Measurements from ENCODE around the gene PRXL2A. TPM values are rescaled to one million over a fixed set of nuclear protein-coding genes. Genes with fewer than 3 reads are reported as not detected.

The PRXL2A gene
- total RNA-seq, 1 experiment from 2014 or later = 47.1 TPM

- no peak for TF ChIP-seq CTCF (conservative IDR thresholded peaks at IDR 0.05)
- H3T11ph ChIP-seq (ENCODE audit: low read length) = no peak overlapping the region
- H3K36me3 Mint-ChIP-seq (ENCODE audit: insufficient read depth in 1 of 3, low read depth in 3 of 3) = peaks cover 9 to 40% (median 34%) of the 10 kb centered on the region in 3 experiments; a peak in 5 of 7 replicates
- no peak overlapping the region for H2AK5ac ChIP-seq (ENCODE audit: insufficient read length, low read length)
- no peak overlapping the region for H2BK120ac ChIP-seq (ENCODE audit: low read depth, low read length, poor library complexity, severe bottlenecking)
- no peaks in the 10 kb centered on the region for H3K9me3 ChIP-seq (ENCODE audit: control insufficient read depth, low read depth, low read length)
- H3K4me2 ChIP-seq (ENCODE audit: insufficient read depth, insufficient read length, low read length) = no peak overlapping the region
- H3K23ac ChIP-seq (ENCODE audit: insufficient read length, low read depth, low read length) = no peak overlapping the region
- no peak for DNase-seq
- H4K20me1 ChIP-seq (ENCODE audit: control insufficient read depth, insufficient read depth, insufficient read length) = no peaks in the 10 kb centered on the region
- no peak overlapping the region for H3K56ac ChIP-seq (ENCODE audit: insufficient read length, low read depth, low read length)
- H2BK12ac ChIP-seq (ENCODE audit: insufficient read length, low read depth, low read length) = no peak overlapping the region
- no peak overlapping the region for H4K5ac ChIP-seq (ENCODE audit: insufficient read length, low read depth, low read length)
- H4K91ac ChIP-seq (ENCODE audit: insufficient read length, low read depth, low read length) = no peak overlapping the region
- no peak overlapping the region for H3K4ac ChIP-seq (ENCODE audit: low read depth, low read length)
- no peaks in the 10 kb centered on the region; the same call in 1 of the 2 replicates for H3K4me1 ChIP-seq (ENCODE audit: insufficient read depth, low read length)
- no peak overlapping the region for H3K18ac ChIP-seq (ENCODE audit: insufficient read length, low read depth, low read length)
- no peak overlapping the region; the same call in 1 of the 2 replicates for H3K14ac ChIP-seq (ENCODE audit: insufficient read depth, low read length)
- H3K4me3 Mint-ChIP-seq = no peak overlapping the region
- H3K27me3 ChIP-seq (ENCODE audit: insufficient read depth, low read length) = no peaks in the 10 kb centered on the region
- H2AFZ ChIP-seq (ENCODE audit: low read length) = no peak overlapping the region
- H3K27ac ChIP-seq (ENCODE audit: insufficient read length, low read depth, low read length) = no peak overlapping the region
- H2BK5ac ChIP-seq (ENCODE audit: insufficient read length, low read length) = no peak overlapping the region
- no CpG with 5 or more reads among the region's 5 CpGs for WGBS (ENCODE audit: extremely low coverage, insufficient read length, low lambda C conversion rate)
- H3K79me1 ChIP-seq (ENCODE audit: insufficient read depth, low read depth, low read length, poor library complexity, severe bottlenecking) = no peaks in the 10 kb centered on the region
- no peaks in the 10 kb centered on the region for H3K23me2 ChIP-seq (ENCODE audit: insufficient read length, low read depth, low read length, poor library complexity, severe bottlenecking)
- H3K9ac ChIP-seq (ENCODE audit: extremely low read depth, insufficient read length, low read length) = no peak overlapping the region
- H2BK15ac ChIP-seq (ENCODE audit: low read depth, low read length) = no peak overlapping the region
- peaks cover 5% of the 10 kb centered on the region for H3K27me3 Mint-ChIP-seq (ENCODE audit: low read depth)
- H3K4me1 Mint-ChIP-seq = peaks cover 28 to 34% of the 10 kb centered on the region in 2 experiments
- H3K27ac Mint-ChIP-seq = no peak overlapping the region
- H3K9me3 Mint-ChIP-seq = no peaks in the 10 kb centered on the region; a peak in 1 of 5 replicates
- H3K79me2 ChIP-seq (ENCODE audit: insufficient read depth, low read length) = peaks cover 4% of the 10 kb centered on the region; the same call in 1 of the 2 replicates
- H4K8ac ChIP-seq (replicated peaks; ENCODE audit: insufficient read length, low read depth, low read length) = no peak overlapping the region
- no peak overlapping the region for H2BK20ac ChIP-seq (ENCODE audit: low read depth, low read length, poor library complexity, severe bottlenecking)
Measured at GRCh38 chr10:80421050-80421706, 12.8 kb downstream of the PRXL2A start.
